ENCODE measurements around the gene KCNAB2.
A peak's percentile ranks its signal among the peaks of the same experiment; 100 is the strongest.

KCNAB2 gene

GRCh38 chr1:6033986-6034749 lies 11.5 kb upstream of the KCNAB2 start:
- peak; percentile 85 for DNase-seq

GRCh38 chr1:6034750-6035096 lies 11.0 kb upstream of the KCNAB2 start:
- peak; percentile 47 for DNase-seq

- peak; percentile 18 for DNase-seq
Measured at GRCh38 chr1:6035303-6035702, 10.4 kb upstream of the KCNAB2 start.

GRCh38 chr1:6035719-6036118 lies 10.0 kb upstream of the KCNAB2 start:
- no peak for DNase-seq

- no peak for DNase-seq
Measured at GRCh38 chr1:6037338-6037762, 8.3 kb upstream of the KCNAB2 start.

- DNase-seq = no peak
Measured at GRCh38 chr1:6038603-6039002, 7.1 kb upstream of the KCNAB2 start.

GRCh38 chr1:6039031-6039430 lies 6.7 kb upstream of the KCNAB2 start:
- DNase-seq = no peak

GRCh38 chr1:6040444-6040843 lies 5.2 kb upstream of the KCNAB2 start:
- DNase-seq = no peak

- no peak for DNase-seq
Measured at GRCh38 chr1:6040861-6041415, 4.8 kb upstream of the KCNAB2 start.

- no peak for DNase-seq
Measured at GRCh38 chr1:6041432-6042062, 4.1 kb upstream of the KCNAB2 start.

GRCh38 chr1:6043561-6043960 lies 2.1 kb upstream of the KCNAB2 start:
- DNase-seq = no peak

GRCh38 chr1:6044481-6045109 lies 1.1 kb upstream of the KCNAB2 start:
- DNase-seq = no peak

GRCh38 chr1:6045110-6045502 lies 582 bp upstream of the KCNAB2 start:
- DNase-seq = no peak

GRCh38 chr1:6046279-6046678 lies 591 bp downstream of the KCNAB2 start:
- no peak for DNase-seq

- peak; percentile 60 for DNase-seq
Measured at GRCh38 chr1:6048179-6048867, 2.6 kb downstream of the KCNAB2 start.

GRCh38 chr1:6049419-6049818 lies 3.7 kb downstream of the KCNAB2 start:
- DNase-seq = no peak

GRCh38 chr1:6051423-6051822 lies 5.7 kb downstream of the KCNAB2 start:
- DNase-seq = no peak

GRCh38 chr1:6052543-6053205 lies 7.0 kb downstream of the KCNAB2 start:
- DNase-seq = peak; percentile 58

- no peak for DNase-seq
Measured at GRCh38 chr1:6053206-6053546, 7.5 kb downstream of the KCNAB2 start.

GRCh38 chr1:6054596-6054995 lies 8.9 kb downstream of the KCNAB2 start:
- no peak for DNase-seq

GRCh38 chr1:6056572-6056948 lies 10.9 kb downstream of the KCNAB2 start:
- DNase-seq = no peak

- no peak for DNase-seq
Measured at GRCh38 chr1:6057170-6057845, 11.6 kb downstream of the KCNAB2 start.

All from NCI-H146 (cell line).